Renal pelvis (tissue), 4 donors: ENCODE measurements around the gene SORCS2. TPM values are rescaled to one million over a fixed set of nuclear protein-coding genes. Genes with fewer than 3 reads are reported as not detected.

Experiments used
- DNase-seq: peaks from one replicate; pipeline ENCODE4 v3.0.0-alpha.2; 2013
- polyA plus RNA-seq, 3 donors: library from polyadenylated mRNA; unstranded; fragments of 120-200 nt; gene quantifications; one replicate each; pipeline ENCODE4 v1.2.1, GENCODE V29; 2013; ENCODE audit not compliant: insufficient read length in 3 of 3

The SORCS2 gene
- polyA plus RNA-seq, 3 donors, result 5.2 to 11.7 (median 11.1) TPM

DNA sequence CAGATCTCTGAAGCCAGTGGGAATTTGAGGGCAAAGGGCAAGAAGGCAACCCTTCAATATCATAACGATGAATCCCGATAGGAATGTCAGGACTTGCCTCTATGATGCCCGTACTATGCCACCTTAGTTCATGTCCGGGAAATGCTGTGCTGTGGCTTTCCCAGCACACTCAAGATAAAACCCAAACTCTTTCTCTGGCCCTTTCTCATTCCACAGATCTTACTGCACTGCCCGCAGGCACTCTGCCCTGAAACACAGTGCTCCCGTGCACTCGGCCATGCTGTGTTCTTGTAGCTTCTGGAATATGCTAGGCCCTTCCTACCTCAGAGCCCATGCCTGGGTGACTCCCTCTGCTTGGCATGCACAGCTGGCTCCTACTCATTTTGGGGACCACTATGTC, 26.3 kb downstream of the SORCS2 start:
- DNase-seq, result no peak

DNA sequence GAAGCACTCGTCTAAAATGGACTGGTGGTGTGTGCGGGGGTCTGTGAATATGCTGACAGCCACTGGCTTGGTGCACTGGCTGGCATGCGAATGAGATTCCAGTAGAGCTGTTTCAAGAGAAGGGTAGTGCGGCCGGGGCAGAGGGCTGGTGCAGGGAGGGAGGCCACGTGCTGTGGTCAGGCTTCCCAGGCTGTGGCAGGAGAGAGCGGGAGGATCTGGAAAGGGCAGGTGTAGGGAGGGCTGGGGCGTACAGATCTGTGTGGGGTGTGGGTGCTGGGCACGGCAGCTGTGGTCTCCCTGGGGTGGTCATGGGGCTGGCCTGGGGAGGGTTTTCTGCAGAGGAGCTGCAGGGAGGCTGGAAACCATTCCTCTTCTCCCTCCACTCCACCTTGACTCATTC, 30.2 kb downstream of the SORCS2 start:
- no peak for DNase-seq

DNA sequence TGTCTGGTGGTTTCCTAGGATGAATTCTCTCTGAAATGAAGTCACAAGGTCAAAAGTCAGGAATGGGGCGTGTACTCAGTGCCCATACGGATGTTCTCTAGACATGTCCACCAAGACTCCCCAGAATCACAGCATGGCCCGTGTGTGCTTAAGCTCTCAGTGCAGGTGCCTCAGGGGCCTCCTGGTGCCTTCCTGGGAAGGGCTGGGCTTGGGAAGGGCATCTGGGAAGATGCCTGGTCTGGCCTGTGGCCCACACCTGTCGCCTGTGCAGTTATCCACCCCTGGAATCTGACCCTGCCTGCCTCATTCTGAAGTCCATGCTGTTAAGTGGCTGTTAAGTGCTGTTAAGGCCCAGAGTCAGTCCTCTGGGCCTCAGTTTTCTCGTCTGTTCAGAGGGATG, 31.2 kb downstream of the SORCS2 start:
- no peak for DNase-seq

DNA sequence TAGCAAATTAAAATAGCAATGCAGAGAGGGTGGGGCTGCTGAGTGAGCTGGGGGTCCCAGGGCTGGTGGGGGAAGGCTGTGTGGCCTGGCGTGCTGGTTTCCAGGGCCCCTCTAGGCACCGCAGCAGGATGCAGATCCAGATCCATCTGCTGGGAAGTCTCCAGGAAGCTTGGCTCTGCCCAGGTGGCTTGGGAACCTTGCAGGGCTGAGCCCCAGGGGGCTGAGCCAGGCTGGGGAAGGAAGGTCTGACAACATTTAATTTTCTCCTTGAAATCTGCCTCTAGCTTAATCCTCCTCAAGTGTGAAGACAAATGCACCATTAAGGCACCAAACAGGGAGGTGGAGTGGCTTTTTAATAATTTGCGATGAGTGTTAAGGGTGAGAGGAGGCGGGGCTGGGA, 31.7 kb downstream of the SORCS2 start:
- DNase-seq, result no peak

DNA sequence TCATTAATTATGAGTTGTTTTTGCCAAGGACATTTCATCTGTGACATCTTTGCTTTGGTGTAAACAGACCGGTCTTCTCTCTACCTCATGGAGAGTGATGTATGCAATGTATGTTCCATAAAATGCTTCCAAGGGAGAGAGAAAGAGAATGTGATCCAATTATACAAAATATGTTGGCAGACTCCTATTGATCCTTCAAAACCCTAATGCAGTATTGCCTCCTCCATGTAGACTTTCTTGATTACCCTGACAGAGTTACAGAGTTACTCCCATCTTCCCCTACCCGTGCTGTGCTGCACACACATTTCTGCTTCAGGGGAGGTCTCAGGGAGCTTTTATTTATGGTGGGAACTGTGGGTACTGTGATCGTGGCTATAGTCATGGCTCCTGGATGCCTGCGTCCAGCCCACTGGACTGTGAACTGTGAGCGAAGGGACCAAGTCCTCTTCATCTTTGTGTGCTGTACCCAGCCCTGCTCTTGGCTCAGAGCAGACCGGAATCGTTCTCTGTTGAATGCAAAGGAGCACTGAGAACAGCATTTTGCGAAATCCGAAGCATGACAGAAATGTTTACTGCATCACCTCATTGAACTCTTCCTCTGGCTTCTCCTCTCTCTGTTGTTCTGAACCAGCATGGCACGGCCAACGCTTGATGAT, 32.7 kb downstream of the SORCS2 start:
- DNase-seq, result no peak

DNA sequence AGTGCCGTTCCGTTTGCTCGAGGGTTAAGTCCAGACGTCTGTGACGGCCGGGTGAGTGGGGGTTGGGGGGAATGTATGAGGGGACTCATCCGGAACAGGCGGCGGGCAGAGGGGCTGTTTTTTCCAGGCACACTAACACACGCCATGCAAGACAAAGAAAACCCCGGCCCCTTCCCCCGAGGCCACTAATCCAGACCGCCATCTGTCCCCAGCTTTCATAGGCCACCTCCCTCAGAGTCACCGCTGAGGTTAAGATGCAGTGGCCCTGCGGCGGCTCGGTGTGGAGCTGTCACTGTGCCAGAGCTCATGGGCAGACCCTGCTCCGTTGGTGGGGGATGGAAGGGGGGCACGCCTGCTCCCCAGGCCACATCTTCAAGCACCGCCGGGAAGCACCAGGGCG, 34.1 kb downstream of the SORCS2 start:
- DNase-seq, result peak; percentile 30

DNA sequence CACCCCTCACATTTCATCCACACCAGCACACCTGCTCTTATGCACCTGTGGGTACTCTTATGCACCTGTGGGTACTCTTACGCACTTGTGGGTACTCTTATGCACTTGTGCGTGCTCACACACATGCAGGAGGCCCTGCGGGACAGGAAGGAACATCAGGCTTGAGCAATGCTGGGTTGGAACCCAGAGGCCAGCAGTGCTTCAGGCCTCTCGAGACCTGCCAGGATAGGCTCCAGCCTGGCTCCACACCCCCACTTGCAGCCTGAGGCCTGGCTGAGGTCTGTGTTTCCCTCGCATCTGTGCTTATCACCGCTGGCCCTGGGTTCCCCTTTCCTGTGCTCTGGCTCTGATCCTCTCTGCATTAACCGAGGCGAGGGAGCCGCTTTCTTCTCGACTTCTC, 34.7 kb downstream of the SORCS2 start:
- no peak for DNase-seq

DNA sequence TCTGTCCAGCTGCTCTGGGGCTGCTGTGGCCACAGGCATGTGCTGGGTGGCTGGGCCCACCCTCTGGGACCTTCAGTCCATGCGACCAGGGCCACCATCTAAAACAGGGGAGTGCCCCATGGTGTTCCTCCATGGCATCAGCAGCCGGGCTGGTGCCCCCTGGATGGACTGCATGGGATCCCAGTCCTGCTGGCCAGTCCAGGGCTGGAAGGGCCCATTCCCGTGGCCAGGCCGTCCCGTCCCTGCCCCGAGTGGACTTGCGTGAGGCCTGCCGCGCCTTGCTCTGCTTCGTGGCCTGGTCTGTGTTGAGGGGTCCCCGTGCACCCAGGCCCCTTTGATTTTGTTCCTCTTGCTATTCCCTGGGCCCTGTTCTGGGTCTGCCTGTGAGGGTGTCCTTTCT, 36.4 kb downstream of the SORCS2 start:
- no peak for DNase-seq

DNA sequence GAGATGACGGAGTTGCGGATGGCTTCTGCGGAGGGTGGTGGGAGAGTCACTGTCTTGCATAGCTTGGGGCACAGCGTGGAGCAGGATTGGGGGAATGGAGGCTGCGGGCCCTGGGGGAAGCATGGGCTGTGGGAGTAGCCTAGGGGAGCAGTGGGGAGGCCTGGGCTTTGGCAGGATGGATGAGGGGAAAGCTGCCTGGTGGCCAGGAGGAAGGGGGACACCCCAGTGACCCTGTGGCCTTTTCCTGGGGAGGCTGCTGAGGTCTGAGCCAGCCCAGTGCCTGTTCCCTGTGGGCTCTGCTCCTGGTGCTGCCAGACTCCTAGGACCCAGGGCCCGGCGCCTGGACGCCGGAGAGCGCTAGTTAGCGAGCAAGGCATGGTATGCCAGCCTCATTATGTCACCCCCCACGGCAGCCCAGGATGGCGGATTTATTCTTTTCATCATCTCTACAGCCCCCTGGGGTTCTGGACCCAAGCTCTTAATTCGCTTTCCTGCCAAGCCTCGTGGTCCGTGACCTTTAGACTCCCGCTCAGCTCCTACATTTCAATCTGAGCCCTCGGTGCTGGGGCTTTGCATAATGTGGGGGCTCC, 39.8 kb downstream of the SORCS2 start:
- no peak for DNase-seq

DNA sequence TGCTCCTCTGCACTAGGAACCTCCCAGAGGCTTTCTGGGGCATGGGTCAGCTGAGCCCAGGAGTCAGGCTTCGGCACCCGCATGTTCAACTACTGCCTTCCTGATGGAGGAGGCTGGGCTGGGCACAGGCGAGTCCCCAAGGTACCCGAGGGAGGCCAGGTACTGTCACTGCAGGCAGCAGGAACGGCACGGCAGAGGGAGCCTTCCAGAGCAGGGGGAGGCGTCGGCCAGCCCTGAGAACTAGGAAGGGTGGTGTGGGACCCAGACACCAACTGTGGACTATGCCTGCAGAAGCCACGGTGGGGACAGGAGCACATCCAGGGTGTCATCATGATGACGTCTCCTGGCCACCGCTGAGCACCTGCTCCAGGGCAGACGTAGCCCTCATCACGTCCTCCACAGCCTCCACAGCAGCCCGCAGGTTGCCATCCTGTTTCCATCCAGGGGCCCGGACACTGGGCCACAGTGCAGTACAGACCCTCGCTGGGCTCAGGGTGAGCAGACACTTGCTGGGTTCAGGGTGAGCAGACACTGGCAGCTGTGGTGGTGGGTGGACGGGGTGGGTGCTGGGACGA, 40.8 kb downstream of the SORCS2 start:
- no peak for DNase-seq

DNA sequence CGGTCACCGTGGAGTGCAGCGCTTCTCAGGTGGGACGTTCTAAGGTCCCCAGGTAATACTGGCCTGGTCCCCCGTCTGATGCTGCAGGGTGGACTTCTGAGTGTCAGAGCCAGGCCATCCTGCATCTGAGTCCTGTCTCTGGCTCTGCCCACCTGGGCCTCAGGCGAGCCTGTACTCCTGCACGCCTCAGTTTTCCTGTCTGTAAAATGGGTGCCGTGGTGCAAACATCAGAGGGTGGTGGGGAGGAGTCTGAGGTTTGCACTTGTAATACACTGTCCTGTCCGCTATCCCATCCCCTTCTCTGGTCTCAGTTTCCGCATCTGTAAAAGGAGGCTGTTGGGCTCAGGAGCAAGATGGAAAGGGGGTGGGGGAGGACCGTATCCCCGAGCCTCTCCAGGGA, 41.3 kb downstream of the SORCS2 start:
- DNase-seq, result no peak

DNA sequence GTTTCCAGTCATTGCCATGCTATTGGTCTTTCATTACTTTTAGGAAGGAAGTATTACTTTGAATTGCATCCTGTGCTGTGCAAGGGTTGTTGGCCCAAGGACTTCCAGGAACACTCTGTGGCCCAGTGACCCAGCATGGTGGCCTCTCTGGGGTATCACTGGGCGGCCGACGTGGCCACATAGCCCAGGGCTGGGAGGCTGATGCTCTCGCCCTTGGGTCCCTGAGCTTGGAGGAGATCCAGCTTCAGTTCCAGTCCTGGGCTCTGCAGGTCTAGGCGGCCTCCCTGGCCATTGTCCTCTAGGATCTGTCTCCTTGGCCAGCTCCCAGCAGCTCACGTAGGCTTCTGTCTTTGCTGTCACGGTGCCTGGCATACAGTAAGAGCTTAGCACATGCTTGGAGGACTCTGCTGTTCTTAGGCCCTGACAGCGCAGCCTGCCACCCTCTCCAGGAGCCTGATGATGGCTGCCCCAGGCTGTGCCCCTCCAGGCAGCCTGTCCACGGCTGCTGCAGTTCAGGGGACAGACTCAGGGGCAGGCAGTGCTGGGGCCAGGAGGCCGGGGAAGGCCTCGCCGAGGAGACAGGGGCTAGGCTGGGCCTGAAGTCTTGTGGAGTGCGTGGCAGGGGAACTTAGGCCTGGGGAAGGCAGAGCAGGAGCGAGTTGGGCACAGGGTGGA, 42.2 kb downstream of the SORCS2 start:
- DNase-seq, result no peak

DNA sequence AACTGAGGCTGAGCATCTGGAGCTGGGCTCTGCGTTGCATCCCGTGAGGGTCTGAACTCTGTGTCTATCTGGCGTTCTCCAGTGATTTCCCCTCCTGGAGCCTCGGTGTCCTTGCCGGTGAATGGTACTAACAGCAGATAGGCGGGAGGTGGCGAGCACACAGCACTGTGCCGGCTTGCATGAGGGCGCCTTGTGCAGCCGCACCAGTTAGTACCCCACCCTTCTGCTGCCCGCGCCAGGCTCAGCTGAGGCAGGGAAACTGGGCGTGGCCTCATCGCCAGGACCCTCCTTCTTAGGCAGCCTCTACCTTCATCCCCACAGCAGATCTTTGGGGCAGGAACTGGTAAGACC, 42.7 kb downstream of the SORCS2 start:
- no peak for DNase-seq

DNA sequence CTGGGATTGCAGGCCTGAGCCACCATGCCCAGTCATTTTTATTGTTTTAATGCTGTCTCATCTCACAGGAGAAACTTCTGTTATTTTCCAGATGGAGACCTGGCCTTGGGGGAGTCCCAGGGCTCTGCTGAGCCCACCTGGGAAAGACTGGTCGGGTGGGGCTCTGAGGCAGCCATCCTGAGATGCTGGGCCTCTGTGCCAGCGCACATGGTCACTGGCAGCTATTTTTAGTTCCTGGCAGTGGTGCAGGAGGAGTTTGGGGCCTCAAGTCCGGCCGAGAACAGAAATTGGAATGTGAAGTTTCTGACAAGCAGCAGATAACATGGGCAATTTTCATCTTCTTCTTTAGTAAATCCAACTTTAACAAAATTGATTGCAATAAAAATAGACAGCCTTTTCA, 44.5 kb downstream of the SORCS2 start:
- no peak for DNase-seq

DNA sequence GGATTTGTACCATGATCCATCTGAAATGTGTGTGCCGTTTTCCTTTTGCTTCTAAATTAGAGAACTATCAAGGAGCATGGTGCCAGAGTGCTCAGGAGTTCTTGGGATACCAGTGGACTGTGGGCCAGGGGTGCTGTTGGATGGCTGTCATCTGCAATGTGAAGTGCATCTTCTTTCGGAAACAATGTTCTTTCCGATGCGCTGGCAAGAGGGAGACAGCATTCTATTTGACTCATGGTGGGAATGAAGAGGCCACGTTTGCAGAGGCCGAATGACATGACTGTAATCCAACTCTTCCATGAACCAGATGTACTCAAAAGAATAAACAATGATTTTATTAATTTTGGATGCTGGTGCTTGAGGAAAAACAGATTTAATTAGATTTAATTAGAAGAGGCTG, 45.5 kb downstream of the SORCS2 start:
- DNase-seq, result no peak

DNA sequence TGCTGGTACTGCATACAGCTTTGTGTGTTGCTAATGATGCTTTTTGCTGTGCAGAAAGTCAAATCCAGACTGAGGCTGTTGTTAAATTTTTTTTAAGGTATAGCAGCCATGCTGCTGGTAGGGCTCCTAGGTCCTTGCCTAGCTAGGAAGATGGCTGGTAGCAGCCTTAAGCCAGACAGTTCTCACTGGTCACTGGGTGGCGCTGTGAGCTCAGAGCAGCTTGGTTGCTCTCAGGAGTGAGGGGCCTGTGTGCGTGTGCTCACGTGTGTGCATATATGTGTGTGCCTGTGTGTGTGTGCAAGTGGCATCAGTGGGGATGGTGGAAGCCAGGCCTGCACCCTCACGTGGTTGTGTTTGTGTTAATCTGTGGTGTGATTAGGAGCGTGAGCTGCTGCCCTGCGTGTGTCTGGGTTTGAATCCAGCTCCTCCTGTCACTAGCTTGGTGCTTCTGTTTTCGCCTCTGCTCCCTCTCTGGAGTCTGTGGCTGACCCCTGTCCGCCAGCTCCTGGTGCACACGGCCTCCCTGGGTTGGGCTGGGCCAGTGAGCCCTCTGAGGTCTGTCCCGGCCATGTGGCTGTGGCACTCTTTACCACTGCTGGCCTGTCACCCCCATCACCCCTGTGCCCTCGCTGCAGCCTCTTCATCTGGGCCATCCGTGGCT, 46.1 kb downstream of the SORCS2 start:
- no peak for DNase-seq

DNA sequence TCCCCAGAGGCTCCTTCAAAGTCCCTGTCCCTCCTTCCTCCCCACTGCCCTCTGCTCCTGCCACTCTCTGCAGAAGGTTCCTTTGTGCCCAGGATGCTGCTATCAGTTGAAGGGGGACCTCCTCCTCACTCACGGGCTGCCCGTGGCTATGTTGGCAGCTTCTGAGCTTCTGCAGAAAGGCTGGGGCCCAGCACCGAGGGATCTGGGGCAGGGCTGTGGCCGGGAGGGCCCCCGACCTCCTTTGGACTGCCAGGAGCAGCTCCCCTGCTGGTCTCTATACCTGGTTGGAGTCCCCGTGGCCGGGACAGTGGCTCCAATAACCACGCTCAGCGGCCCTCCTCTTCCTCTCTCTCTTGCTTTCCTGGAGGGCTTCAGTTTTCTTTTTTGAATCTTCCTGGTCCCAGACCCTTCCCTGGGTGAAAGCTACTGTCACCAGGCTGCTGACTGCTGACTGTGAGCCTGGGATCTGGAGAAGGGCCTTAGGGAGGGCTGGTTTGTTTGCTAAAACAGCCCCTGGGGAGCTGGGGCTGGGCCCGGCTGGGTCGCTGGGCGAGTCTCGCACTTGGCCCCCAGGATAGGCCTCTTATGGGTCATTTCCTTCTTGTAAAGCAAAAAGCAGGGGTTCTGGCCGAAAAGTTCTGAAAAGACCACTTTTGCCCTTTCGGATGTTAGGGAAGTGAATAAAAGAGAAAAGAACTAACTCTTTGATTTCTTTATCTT, 46.9 kb downstream of the SORCS2 start:
- DNase-seq, result no peak

DNA sequence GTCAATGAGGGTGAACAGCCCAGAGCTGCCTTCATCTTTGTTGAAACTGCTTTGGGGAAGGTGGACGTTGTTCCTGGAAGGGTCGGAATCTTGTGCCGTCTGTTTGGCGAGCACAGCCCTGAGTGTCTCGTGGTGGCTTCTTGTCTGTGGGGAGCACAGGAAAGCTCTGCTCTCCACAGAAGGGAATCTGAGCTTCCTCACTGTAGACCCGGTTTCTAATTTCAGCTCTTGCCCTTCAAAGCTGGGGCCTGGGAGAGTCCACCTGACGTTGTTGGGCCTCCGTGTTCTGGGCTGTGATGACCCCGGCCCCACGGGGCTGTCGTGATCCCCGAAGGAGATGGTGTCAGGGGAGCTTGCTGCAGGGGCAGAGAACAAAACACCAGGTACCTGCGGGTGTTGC, 47.5 kb downstream of the SORCS2 start:
- DNase-seq, result no peak

DNA sequence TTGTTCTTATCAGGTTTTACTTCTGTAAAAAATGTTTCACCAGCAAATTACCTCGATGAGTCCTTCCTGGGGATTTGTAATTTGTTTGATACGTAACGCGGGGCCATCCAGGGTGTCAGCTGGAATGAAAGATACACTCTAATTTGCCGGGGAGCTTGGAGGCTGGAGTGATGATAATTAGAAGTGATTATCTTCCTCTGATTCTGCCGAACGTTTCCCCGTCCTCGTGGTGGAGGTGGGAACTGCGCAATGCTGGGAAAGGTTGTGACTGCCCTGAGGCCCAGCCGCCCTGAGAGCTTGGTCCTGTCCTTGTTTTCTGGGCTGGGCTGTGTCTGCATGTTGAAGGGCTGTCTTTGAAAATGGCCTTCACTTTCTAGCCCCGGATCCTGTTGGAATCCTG, 48.0 kb downstream of the SORCS2 start:
- DNase-seq, result no peak

DNA sequence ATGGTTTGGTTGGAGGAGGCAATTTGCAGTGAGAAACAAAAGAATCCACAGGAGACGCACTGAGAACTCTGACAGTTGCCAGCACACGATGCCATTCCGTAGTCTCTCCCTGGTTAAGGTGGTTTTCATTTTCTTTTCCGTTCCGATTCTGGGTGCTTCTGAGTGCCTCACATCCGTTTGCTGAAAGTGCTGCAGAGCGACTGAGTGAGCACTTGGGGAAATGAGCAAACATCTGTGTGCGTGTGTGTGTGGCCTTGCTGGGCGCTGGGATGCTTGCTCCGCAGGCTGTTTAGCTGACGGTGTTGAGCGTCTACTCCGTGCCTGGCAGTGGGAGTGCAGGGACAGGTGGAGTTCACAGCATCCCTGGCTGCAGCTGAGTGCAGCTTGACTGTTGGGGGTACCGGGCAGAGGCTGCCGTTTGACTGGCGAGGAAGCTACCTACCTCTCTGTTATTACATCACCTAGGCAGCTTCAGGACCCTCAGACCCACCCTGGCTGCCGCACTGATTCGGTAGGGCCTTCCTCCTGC, 49.3 kb downstream of the SORCS2 start:
- no peak for DNase-seq

DNA sequence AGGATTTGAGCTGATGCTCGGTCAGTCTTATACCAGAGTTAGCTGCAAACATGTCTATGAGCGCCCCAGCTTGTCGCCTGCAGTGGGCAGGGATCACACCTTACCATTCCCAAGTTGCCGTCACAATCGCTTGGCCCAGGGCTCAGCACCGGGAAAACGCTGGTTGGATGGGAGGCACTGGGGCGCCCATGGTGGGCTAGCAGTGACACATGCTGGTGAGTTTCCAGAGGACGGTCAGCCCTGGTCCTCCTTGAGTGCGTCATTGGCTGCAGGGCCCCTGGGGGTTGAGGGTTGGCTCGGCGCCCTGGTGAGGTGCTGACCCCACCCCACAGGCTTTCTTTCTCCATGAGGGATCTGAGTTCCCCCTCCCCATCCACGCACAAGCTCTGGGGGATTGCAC, 50.4 kb downstream of the SORCS2 start:
- DNase-seq, result no peak
